Mesodermal cell (in vitro differentiated cells): ENCODE results near the gene KRTAP5-1.

Experiments
- H3K27ac ChIP-seq: 2 replicates; pipeline ENCODE4 v1.7.0; 2013; ENCODE audit warnings: mild to moderate bottlenecking, low read depth, low read length, moderate library complexity; ENCODE audit not compliant: severe bottlenecking
- H3K36me3 ChIP-seq: 2 replicates; pipeline ENCODE4 v1.7.1; 2013; ENCODE audit warnings: mild to moderate bottlenecking, low read length, moderate library complexity; ENCODE audit not compliant: control insufficient read depth, insufficient read depth
- H3K4me1 ChIP-seq: one replicate; pipeline ENCODE4 v1.7.1; 2013; ENCODE audit warnings: mild to moderate bottlenecking, low read length; ENCODE audit not compliant: insufficient read depth, control insufficient read depth, poor library complexity, severe bottlenecking
- H3K4me3 ChIP-seq: 2 replicates; pipeline ENCODE4 v1.7.0; 2013; ENCODE audit warnings: low read length, control low read depth, mild to moderate bottlenecking; ENCODE audit not compliant: insufficient read depth, poor library complexity, severe bottlenecking; ENCODE audit errors: extremely low read depth
- H3K9me3 ChIP-seq: 2 replicates; pipeline ENCODE4 v1.7.1; 2013; ENCODE audit warnings: mild to moderate bottlenecking, low read length, moderate library complexity; ENCODE audit not compliant: control insufficient read depth
- WGBS, 2 experiments: methylation state at CpG; one replicate each; pipeline ENCODE4 v1.1.5; 2013; ENCODE audit warnings: missing lambda C conversion rate in 2 of 2; ENCODE audit not compliant: insufficient coverage in 2 of 2; 5-methylcytosine and 5-hydroxymethylcytosine counted together

Gene KRTAP5-1

DNA sequence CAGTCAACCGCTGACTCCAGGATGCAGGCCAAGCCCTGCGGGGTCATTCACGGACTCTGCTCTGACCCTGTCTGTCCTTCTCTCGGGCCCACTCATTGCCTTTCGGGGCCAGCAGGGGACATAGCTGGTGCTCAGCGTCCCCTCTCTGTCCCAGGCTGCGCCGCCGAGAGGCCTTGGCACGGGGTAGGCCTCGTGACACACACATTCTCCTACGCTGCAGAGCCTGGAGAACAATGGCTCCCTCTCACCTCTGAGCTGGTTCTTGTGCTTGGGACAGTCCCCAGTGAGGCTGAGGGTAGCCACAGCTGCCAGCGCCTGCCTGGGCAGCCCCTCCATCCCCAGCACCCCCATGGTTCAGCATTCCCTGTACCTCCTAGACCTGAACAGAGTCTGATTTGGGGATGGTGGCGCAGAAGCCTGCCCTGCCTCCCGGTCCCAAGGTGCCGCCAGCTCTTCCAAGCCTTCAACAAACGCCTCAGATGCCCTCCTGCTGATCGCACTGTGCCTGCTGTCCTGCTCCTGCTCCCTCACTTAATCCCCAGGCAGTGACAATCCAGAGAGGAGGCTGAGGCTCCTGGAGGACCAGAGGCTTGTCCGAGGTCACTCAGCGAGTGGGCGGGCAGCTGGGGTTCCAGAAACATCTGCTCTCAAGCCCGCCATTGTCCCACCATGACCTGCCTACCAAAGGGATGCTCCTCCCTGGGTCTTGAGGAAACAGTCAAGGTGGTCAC is 43.4 kb downstream of the KRTAP5-1 start:
- Histone ChIP-seq H3K9me3 (no peaks in the 10 kb centered on the region), H3K4me1 (no peaks in the 10 kb centered on the region), H3K27ac (no peak overlapping the region), H3K4me3 (no peak overlapping the region), H3K36me3 (peaks cover 2% of the 10 kb centered on the region)
- 82% methylated on average over 17 to 21 of the region's 22 CpGs for WGBS, 2 experiments

DNA sequence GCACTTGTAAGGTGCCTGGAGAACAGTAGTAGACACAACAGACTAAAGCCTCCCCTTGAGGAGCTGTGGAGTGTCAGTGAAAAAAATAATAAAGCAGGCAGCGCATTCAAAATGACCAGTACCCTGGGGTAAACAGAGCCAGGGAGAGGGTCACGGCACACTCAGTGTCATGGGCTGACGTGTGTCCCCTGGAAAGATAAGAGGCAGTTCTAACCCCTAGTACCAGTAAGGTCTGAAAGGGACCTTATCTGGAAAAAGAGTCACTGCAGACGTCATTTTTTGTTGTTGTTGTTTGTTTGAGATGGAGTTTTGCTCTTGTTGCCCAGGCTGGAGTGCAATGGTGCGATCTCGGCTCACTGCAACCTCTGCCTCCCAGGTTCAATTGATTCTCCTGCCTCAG is 45.0 kb downstream of the KRTAP5-1 start:
- H3K9me3 ChIP-seq: no peaks in the 10 kb centered on the region
- H3K4me3 ChIP-seq: no peak overlapping the region
- no peaks in the 10 kb centered on the region for H3K4me1 ChIP-seq
- H3K36me3 ChIP-seq: peaks cover 14% of the 10 kb centered on the region
- H3K27ac ChIP-seq: no peak overlapping the region
- 81 to 96% methylated on average over 3 to 5 of the region's 6 CpGs for WGBS, 2 experiments

DNA sequence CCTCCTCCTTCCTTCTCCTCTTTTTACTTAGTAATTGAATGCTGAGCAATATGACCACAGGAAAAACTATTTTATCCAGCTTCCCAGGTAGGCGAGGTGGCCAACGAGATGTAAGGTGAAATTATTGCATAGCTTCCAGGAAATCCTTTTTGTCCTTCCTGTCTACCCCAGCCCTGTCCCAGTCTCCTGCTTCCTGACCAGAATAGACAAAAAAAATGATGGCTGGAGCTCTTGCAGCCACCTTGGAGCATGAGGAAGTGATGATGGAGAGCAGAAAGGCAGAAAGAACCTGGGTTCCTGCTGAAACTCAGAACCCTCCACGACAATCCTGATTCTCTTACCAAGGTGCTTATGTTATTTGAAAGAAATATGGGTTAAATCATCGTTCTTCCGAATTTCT is 46.9 kb downstream of the KRTAP5-1 start:
- 65 to 71% methylated on average over 1 to 2 of the region's 5 CpGs for WGBS, 2 experiments
- H3K9me3 ChIP-seq: no peaks in the 10 kb centered on the region
- no peak overlapping the region for H3K4me3 ChIP-seq
- H3K4me1 ChIP-seq: peaks cover 3% of the 10 kb centered on the region
- H3K36me3 ChIP-seq: peaks cover 19% of the 10 kb centered on the region
- H3K27ac ChIP-seq: no peak overlapping the region

DNA sequence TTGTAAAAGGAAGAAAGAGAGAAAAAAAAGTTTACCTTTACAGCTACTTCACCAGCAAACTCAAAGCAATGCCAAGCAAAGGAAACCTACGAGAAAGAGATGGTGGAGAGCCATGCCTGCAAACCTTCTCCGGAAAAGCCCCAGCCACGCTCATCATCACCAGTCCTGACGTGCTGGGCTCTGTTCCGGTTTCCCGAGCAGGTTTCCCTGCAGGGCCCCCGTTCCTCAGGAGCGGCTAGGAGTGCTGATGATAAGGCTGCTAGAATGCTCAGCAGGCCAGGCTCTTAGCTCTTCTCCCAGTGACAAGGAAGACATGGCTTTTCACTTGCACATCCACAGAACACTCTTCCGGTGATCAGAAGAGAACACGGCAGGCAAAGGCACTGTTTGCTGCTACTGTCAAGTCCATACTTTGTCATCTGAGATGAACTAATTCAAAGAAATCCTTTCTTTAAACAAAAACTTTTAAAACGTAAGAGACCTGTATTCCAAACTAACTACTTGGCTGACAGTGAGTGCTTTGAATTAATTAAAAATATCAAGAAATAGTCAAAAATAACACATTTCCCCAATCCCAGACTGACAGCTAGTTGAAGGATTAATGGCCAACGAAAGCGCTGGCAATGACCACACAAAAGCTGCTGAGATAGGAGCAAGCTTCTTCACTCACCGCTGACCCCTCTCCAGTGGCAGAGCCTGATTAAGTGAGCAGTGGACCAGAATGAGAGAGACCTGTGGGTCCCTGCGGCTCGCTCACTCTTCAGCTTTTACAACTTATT is 48.8 kb downstream of the KRTAP5-1 start:
- Histone ChIP-seq H3K4me1 (peaks cover 7% of the 10 kb centered on the region), H3K4me3 (no peak overlapping the region), H3K36me3 (peaks cover 19% of the 10 kb centered on the region), H3K9me3 (no peaks in the 10 kb centered on the region), H3K27ac (no peak overlapping the region)
- 88 to 93% methylated on average over 8 to 11 of the region's 16 CpGs for WGBS, 2 experiments

DNA sequence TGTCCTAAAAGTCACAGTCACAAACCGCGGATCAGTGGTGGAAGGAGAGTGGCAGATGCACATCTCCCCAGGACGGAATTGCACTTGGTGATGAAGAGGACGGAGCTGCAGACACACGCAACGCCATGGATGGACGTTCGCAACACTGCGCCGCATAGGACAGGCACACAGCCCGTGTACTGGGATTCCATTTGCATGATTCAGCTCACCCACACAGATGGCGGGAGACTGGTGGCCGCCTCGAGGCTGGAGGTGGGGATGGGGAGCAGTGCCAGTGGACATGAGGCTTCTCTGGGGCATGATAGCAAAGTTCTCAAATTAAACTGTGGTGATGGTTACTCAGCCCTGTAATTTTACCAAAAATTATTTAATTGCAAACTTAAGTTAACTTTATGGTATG is 50.4 kb downstream of the KRTAP5-1 start:
- H3K9me3 ChIP-seq: no peaks in the 10 kb centered on the region
- no peak overlapping the region for H3K27ac ChIP-seq
- no peak overlapping the region for H3K4me3 ChIP-seq
- H3K36me3 ChIP-seq: peaks cover 19% of the 10 kb centered on the region
- H3K4me1 ChIP-seq: peaks cover 7% of the 10 kb centered on the region
- WGBS, 2 experiments: 91 to 99% methylated on average over 13 to 14 of the region's 14 CpGs
